ENCODE results near the gene RNU7-1.
A peak's percentile ranks its signal among the peaks of the same experiment; 100 is the strongest.

RNU7-1 gene

DNA sequence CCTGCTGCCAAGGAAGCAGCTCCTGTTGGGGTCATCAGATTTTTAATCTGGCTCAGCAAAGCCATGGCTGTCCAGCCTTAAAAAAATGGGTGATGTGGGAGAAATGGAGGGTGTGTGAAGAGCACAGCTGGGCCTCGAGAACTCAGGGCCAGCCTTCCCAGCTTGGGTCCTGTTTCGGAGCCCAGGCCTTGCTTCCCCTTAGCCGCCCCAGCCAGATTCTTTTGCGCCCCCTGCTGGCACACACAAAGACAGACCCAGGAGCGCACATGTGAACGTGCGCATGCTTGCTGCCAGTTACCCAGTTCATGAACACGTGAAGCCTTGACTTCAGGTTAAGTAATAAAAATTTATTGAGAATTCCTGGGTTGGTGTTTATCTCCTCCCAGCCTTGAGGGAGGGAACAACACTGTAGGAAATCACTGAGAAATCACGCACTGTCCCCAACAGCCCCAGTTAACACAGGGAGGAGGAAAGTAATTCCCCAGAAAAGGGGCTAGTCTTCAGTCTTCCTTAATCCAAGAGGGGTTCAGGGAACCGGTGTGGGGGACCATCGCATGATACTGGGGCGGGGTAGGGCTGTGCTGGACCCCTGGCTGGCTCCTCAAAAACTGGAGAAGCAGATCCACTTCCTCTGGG lies 21.5 kb downstream of the RNU7-1 start:
- Histone ChIP-seq H3K27me3 (ENCODE audit: low read length) (no peaks in the 10 kb centered on the region), H2AFZ (ENCODE audit: low read depth, low read length, severe bottlenecking) (no peak overlapping the region), H3K9me3 (ENCODE audit: insufficient read depth, low read length) (no peaks in the 10 kb centered on the region), H3K36me3 (ENCODE audit: low read length) (peaks cover 8% of the 10 kb centered on the region; the same call in 1 of the 2 replicates), H3K9ac (ENCODE audit: low read length) (no peak overlapping the region), H4K20me1 (ENCODE audit: low read depth, low read length) (peaks cover 3% of the 10 kb centered on the region; the same call in 1 of the 2 replicates), H3K4me2 (ENCODE audit: low read depth, low read length, poor library complexity, severe bottlenecking) (no peak overlapping the region), H3F3A (ENCODE audit: insufficient read depth) (peaks cover 32% of the 10 kb centered on the region), H3K79me2 (ENCODE audit: insufficient read depth, low read length) (peaks cover 18% of the 10 kb centered on the region), H3K9me2 (replicated peaks; ENCODE audit: insufficient read depth, low read length) (no peaks in the 10 kb centered on the region), H3K4me3 (ENCODE audit: insufficient read depth, low read length, poor library complexity, severe bottlenecking) (no peak overlapping the region), H3K27ac (ENCODE audit: low read depth, low read length) (peak overlapping the region; percentile 25; the same call in 1 of the 2 replicates)
- TF ChIP-seq, protein P1, sequence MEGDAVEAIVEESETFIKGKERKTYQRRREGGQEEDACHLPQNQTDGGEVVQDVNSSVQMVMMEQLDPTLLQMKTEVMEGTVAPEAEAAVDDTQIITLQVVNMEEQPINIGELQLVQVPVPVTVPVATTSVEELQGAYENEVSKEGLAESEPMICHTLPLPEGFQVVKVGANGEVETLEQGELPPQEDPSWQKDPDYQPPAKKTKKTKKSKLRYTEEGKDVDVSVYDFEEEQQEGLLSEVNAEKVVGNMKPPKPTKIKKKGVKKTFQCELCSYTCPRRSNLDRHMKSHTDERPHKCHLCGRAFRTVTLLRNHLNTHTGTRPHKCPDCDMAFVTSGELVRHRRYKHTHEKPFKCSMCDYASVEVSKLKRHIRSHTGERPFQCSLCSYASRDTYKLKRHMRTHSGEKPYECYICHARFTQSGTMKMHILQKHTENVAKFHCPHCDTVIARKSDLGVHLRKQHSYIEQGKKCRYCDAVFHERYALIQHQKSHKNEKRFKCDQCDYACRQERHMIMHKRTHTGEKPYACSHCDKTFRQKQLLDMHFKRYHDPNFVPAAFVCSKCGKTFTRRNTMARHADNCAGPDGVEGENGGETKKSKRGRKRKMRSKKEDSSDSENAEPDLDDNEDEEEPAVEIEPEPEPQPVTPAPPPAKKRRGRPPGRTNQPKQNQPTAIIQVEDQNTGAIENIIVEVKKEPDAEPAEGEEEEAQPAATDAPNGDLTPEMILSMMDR (IDR thresholded peaks at IDR 0.05; ENCODE audit: insufficient read depth, low read length, poor library complexity, severe bottlenecking): peak; percentile 95
- no peak for TF ChIP-seq EZH2phosphoT487 (conservative IDR thresholded peaks at IDR 0.05; ENCODE audit: low read length)

DNA sequence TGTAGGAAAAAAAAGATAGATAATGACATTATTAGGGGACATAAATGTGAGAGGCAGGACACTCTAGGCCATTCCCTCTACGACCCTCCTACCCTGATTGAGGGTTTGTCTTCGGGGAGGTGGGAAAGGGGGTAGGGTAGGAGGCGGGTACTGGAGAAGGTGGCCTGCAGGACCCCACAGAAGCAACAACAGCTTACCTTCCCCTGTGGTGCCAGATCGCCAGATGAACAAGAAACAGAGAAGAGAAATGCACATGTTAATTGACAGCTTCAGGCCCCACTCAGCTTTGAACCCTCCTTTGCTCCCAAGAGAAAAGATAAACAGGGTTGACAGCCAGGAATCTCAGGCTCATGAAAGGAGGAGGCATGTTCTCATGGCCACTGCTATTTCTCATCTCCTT lies 22.1 kb downstream of the RNU7-1 start:
- no peak overlapping the region for H3K9ac ChIP-seq (ENCODE audit: low read length)
- no peaks in the 10 kb centered on the region for H3K27me3 ChIP-seq (ENCODE audit: low read length)
- H3K9me3 ChIP-seq (ENCODE audit: insufficient read depth, low read length): no peaks in the 10 kb centered on the region
- 0 out of 2 replicates have a peak overlapping the region, but pooled peaks have one; percentile 11 for H3K27ac ChIP-seq (ENCODE audit: low read depth, low read length)
- peaks cover 21% of the 10 kb centered on the region for H3K79me2 ChIP-seq (ENCODE audit: insufficient read depth, low read length)
- H4K20me1 ChIP-seq (ENCODE audit: low read depth, low read length): peaks cover 3% of the 10 kb centered on the region; the same call in 1 of the 2 replicates
- no peak overlapping the region for H3K4me2 ChIP-seq (ENCODE audit: low read depth, low read length, poor library complexity, severe bottlenecking)
- peaks cover 32% of the 10 kb centered on the region for H3F3A ChIP-seq (ENCODE audit: insufficient read depth)
- H3K36me3 ChIP-seq (ENCODE audit: low read length): peaks cover 8% of the 10 kb centered on the region; the same call in 1 of the 2 replicates
- H3K4me3 ChIP-seq (ENCODE audit: insufficient read depth, low read length, poor library complexity, severe bottlenecking): no peak overlapping the region
- no peak overlapping the region for H2AFZ ChIP-seq (ENCODE audit: low read depth, low read length, severe bottlenecking)
- H3K9me2 ChIP-seq (replicated peaks; ENCODE audit: insufficient read depth, low read length): no peaks in the 10 kb centered on the region
- TF ChIP-seq, protein P1 (IDR thresholded peaks at IDR 0.05; ENCODE audit: insufficient read depth, low read length, poor library complexity, severe bottlenecking): no peak
- TF ChIP-seq EZH2phosphoT487 (conservative IDR thresholded peaks at IDR 0.05; ENCODE audit: low read length): no peak

- no peaks in the 10 kb centered on the region for H3K9me2 ChIP-seq (replicated peaks; ENCODE audit: insufficient read depth, low read length)
- H3K4me3 ChIP-seq (ENCODE audit: insufficient read depth, low read length, poor library complexity, severe bottlenecking): no peak overlapping the region
- peaks cover 32% of the 10 kb centered on the region for H3F3A ChIP-seq (ENCODE audit: insufficient read depth)
- no peak overlapping the region for H2AFZ ChIP-seq (ENCODE audit: low read depth, low read length, severe bottlenecking)
- peaks cover 8% of the 10 kb centered on the region; the same call in 1 of the 2 replicates for H3K36me3 ChIP-seq (ENCODE audit: low read length)
- no peak overlapping the region for H3K27ac ChIP-seq (ENCODE audit: low read depth, low read length)
- H3K9me3 ChIP-seq (ENCODE audit: insufficient read depth, low read length): no peaks in the 10 kb centered on the region
- no peak overlapping the region for H3K9ac ChIP-seq (ENCODE audit: low read length)
- H4K20me1 ChIP-seq (ENCODE audit: low read depth, low read length): peaks cover 3% of the 10 kb centered on the region; the same call in 1 of the 2 replicates
- peaks cover 27% of the 10 kb centered on the region for H3K79me2 ChIP-seq (ENCODE audit: insufficient read depth, low read length)
- H3K27me3 ChIP-seq (ENCODE audit: low read length): no peaks in the 10 kb centered on the region
- no peak for TF ChIP-seq EZH2phosphoT487 (conservative IDR thresholded peaks at IDR 0.05; ENCODE audit: low read length)
- TF ChIP-seq, protein P1 (IDR thresholded peaks at IDR 0.05; ENCODE audit: insufficient read depth, low read length, poor library complexity, severe bottlenecking): no peak
- H3K4me2 ChIP-seq (ENCODE audit: low read depth, low read length, poor library complexity, severe bottlenecking): no peak overlapping the region
These were observed 22.7 kb downstream of the RNU7-1 start for GRCh38 chr12:6966351-6966750.
